MM.1S (cell line): ENCODE results near the gene SPIRE2.

ENCODE experiments used
- CTCF ChIP-seq: fragments of 300-600 bp; sonication (generic); IDR thresholded peaks from 2 replicates; pipeline ENCODE4 v1.5.1; 2016; ENCODE audit warnings: antibody characterized with exemption, low read length, mixed read lengths
- EZH2 ChIP-seq: fragments of 300-600 bp; sonication (generic); optimal IDR thresholded peaks from 2 replicates; pipeline ENCODE3; 2017; ENCODE audit warnings: low read depth, mild to moderate bottlenecking, antibody characterized with exemption, low read length, mixed read lengths
- EZH2phosphoT487 ChIP-seq: fragments of 300-600 bp; sonication (generic); IDR thresholded peaks from 2 replicates; pipeline ENCODE4 v1.6.1; 2018; ENCODE audit warnings: antibody characterized with exemption, low read length

- TF ChIP-seq EZH2 (no peak), CTCF (no peak), EZH2phosphoT487 (no peak)
These were observed 684 bp upstream of the SPIRE2 start for GRCh38 chr16:89827383-89828198.
